Cardiac muscle cell (in vitro differentiated cells and primary cell): ENCODE measurements around the gene MRTFB. TPM values are rescaled to one million over a fixed set of nuclear protein-coding genes. Genes with fewer than 3 reads are reported as not detected.
"Not testable (repeated sequence)": the region's sequence is repeated elsewhere in the genome, so short reads cannot be mapped to it uniquely, and the experiment has no call there.

Source experiments
- DNase-seq, 2 donors: peaks; one replicate each; pipeline versions ENCODE4 v3.0.0 to v3.0.0-alpha.2; 2010 to 2017; ENCODE audit warnings: low read depth in 1 of 2, low spot score in 1 of 2
- H3K27ac ChIP-seq: fragments of 200-600 bp; sonication (generic); 2 replicates; pipeline ENCODE4 v1.5.1; 2016
- H3K27me3 ChIP-seq: fragments of 200-600 bp; sonication (generic); 2 replicates; pipeline ENCODE4 v1.6.0; 2016; ENCODE audit warnings: control low read depth
- H3K36me3 ChIP-seq: fragments of 200-600 bp; sonication (generic); 2 replicates; pipeline ENCODE4 v1.5.1; 2016; ENCODE audit warnings: control low read depth
- H3K4me1 ChIP-seq: fragments of 200-600 bp; sonication (generic); 2 replicates; pipeline ENCODE4 v1.8.1; 2017; ENCODE audit warnings: low read depth, mild to moderate bottlenecking, mixed run types
- H3K4me3 ChIP-seq: fragments of 200-600 bp; sonication (generic); 2 replicates; pipeline ENCODE4 v1.5.1; 2016; ENCODE audit warnings: mild to moderate bottlenecking
- H3K9me3 ChIP-seq: fragments of 200-600 bp; sonication (generic); 2 replicates; pipeline ENCODE4 v1.5.1; 2017; ENCODE audit warnings: low read depth, mild to moderate bottlenecking, control low read depth
- CTCF ChIP-seq: IDR thresholded peaks from 2 replicates; pipeline ENCODE4 v1.5.1; 2012; ENCODE audit warnings: low read depth, mild to moderate bottlenecking, low read length
- polyA plus RNA-seq: library from polyadenylated mRNA; unstranded; fragments of >200 nt; fragmentation: Nextera tagmentation; extraction: Ambion mirVana; gene quantifications from 2 replicates; pipeline ENCODE4 v1.2.1, GENCODE V29; 2016
- total RNA-seq: library from RNA; depleted of rRNA; stranded (reverse); fragments of >200 nt; gene quantifications from 2 replicates; pipeline ENCODE4 v1.2.3, GENCODE V29; 2016

The MRTFB gene
- 14.2 and 27.9 TPM in 2 replicates for total RNA-seq
- polyA plus RNA-seq: 9.4 and 17.8 TPM in 2 replicates

DNA sequence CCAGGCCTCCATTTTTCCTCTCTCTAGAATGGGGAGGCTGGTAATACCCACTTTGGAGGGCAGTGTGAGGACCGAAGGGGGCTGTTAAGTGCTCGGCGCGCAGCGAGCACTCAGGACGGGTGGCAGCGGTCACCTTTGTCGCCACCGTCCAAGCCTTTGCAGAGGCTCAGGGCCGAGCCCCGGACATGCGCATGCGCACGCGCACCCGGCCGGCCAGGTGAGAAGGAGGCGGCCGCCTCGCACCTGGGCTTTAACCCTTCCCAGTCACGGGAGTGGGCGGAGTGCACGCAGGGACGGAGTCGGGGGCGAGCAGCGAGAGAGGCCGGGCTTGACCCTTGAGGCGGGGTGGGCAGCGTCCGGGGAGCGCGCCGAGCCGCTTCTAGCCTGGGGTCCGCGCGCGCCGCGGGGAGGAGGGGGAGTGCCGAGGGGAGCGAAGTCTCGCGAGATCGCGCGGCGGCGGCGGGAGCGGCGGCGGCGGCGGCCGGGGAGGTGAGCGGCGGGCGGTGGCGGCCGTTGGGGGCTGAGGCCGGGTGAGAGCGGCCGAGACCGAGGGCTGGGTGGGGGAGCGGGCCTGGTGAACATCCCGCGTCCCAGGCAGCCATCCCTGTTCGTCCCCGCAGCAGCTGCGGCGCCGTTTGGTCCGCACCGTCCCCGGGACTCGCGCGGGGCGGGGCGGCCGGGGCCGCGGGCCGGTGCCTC lies at the start of gene MRTFB:
Gene MRTFB, plus strand, starts transcription at position 443 of the 699 bp plus-strand sequence. CDS start 69,288 bp downstream, outside the sequence.
- Histone ChIP-seq H3K36me3 (no peaks in the 10 kb centered on the region), H3K27ac (peak within 1 kb of the TSS; percentile 79), H3K4me3 (peak within 1 kb of the TSS; percentile 96), H3K27me3 (no peaks in the 10 kb centered on the region), H3K9me3 (no peaks in the 10 kb centered on the region), H3K4me1 (peaks cover 7% of the 10 kb centered on the region)
- peak; percentile 77 to 88 for DNase-seq
- no peak for TF ChIP-seq CTCF

DNA sequence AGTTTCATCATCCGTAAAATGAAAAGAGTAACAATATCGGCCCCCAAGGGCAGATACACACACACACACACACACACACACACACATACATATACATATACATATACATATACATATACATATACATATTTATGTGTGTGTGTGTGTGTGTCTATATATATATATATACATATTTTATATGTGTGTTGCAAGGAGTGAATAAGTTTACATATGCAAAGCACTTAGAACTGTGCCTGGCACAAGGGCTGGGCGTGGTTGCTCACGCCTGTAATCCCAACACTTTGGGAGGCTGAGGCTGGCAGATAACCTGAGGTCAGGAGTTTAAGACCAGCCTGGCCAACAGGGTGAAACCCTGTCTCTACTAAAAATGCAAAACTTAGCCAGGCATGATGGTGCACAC lies 47.6 kb upstream of the MRTFB start:
- not testable (repeated sequence) for H3K9me3 ChIP-seq, H3K27me3 ChIP-seq, H3K27ac ChIP-seq, H3K36me3 ChIP-seq, DNase-seq, H3K4me1 ChIP-seq, H3K4me3 ChIP-seq

DNA sequence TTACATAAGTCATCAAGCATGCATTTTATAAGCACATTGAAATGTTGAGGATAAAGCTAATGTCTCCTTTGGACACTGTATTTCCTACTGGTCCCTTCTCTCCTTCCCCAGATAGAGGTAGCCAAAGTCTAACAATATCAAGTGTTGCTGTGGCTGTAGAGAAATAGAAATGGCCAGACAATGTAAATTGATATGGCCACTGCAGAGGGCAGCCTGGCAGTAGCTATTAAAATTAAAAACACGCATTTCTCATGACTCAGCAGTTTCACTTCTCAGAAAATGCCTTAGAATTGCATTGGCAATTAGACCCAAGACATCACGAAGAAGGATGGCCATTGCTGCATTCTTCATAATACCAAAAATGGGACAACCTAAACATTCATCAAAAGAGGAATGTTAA lies 46.8 kb upstream of the MRTFB start:
- Histone ChIP-seq H3K9me3 (no peaks in the 10 kb centered on the region), H3K4me1 (no peaks in the 10 kb centered on the region)

GRCh38 chr16:14026572-14027285 lies 44.4 kb upstream of the MRTFB start:
- no peak for TF ChIP-seq CTCF
- Histone ChIP-seq H3K9me3 (no peaks in the 10 kb centered on the region), H3K36me3 (no peaks in the 10 kb centered on the region), H3K27me3 (no peaks in the 10 kb centered on the region), H3K27ac (no peak overlapping the region), H3K4me3 (no peak overlapping the region), H3K4me1 (peaks cover 8% of the 10 kb centered on the region)
- no peak for DNase-seq

More for the DNA sequence above, 46.8 kb upstream of the MRTFB start:
- Histone ChIP-seq H3K27me3 (no peaks in the 10 kb centered on the region), H3K27ac (no peak overlapping the region), H3K4me3 (no peak overlapping the region), H3K36me3 (no peaks in the 10 kb centered on the region)
- TF ChIP-seq CTCF: peak; percentile 18
- peak in 1 of 2 donors; percentile 63 for DNase-seq

- H3K9me3 ChIP-seq: no peaks in the 10 kb centered on the region
- H3K4me3 ChIP-seq: no peak overlapping the region
- no peak for DNase-seq
- no peaks in the 10 kb centered on the region for H3K27me3 ChIP-seq
- no peak overlapping the region for H3K27ac ChIP-seq
- peaks cover 8% of the 10 kb centered on the region for H3K4me1 ChIP-seq
- no peaks in the 10 kb centered on the region for H3K36me3 ChIP-seq
- TF ChIP-seq CTCF: no peak
These were observed 42.9 kb upstream of the MRTFB start for GRCh38 chr16:14028202-14028601.

- Histone ChIP-seq H3K27me3 (no peaks in the 10 kb centered on the region), H3K27ac (no peak overlapping the region), H3K9me3 (no peaks in the 10 kb centered on the region), H3K36me3 (no peaks in the 10 kb centered on the region), H3K4me3 (no peak overlapping the region), H3K4me1 (peaks cover 8% of the 10 kb centered on the region)
- peak in 1 of 2 donors; percentile 56 for DNase-seq
- no peak for TF ChIP-seq CTCF
These were observed 41.5 kb upstream of the MRTFB start for GRCh38 chr16:14029658-14030057.
